Chondrocyte (in vitro differentiated cells): Measurements from ENCODE around the gene RHBDF2. TPM values are rescaled to one million over a fixed set of nuclear protein-coding genes. Genes with fewer than 3 reads are reported as not detected.
"Not testable (repeated sequence)": the region's sequence is repeated elsewhere in the genome, so short reads cannot be mapped to it uniquely, and the experiment has no call there.

ENCODE experiments used
- DNase-seq: peaks from one replicate; pipeline ENCODE4 v3.0.0; 2021; ENCODE audit warnings: mixed read lengths, low spot score
- H3K27ac Mint-ChIP-seq: one replicate; pipeline ENCODE4 v1.8.0; 2021; ENCODE audit warnings: mild to moderate bottlenecking, moderate library complexity, mixed read lengths; ENCODE audit not compliant: unreplicated experiment
- H3K27me3 Mint-ChIP-seq: 2 replicates; pipeline ENCODE4 v1.8.0; 2021; ENCODE audit warnings: low read depth, mixed read lengths
- H3K36me3 Mint-ChIP-seq: 2 replicates; pipeline ENCODE4 v1.8.0; 2021; ENCODE audit warnings: low read depth, mixed read lengths
- H3K4me1 Mint-ChIP-seq: 2 replicates; pipeline ENCODE4 v1.8.0; 2021; ENCODE audit warnings: low read depth, mild to moderate bottlenecking, mixed read lengths
- H3K4me3 Mint-ChIP-seq: one replicate; pipeline ENCODE4 v1.8.0; 2021; ENCODE audit warnings: mild to moderate bottlenecking, moderate library complexity, mixed read lengths; ENCODE audit not compliant: unreplicated experiment
- H3K9me3 Mint-ChIP-seq: 2 replicates; pipeline ENCODE4 v1.8.0; 2021; ENCODE audit warnings: low read depth, mixed read lengths
- CTCF ChIP-seq: fragments of 200-600 bp; sonication (generic); IDR thresholded peaks from 2 replicates; pipeline ENCODE4 v1.5.0; 2021; ENCODE audit warnings: antibody characterized with exemption, mild to moderate bottlenecking, moderate library complexity
- total RNA-seq: library from RNA; stranded (reverse); gene quantifications from 3 replicates; pipeline ENCODE4 v1.2.1, GENCODE V29; 2021

Gene RHBDF2
- total RNA-seq, 1 donor from 2014 or later: 5.4 TPM

- peaks cover 9% of the 10 kb centered on the region for H3K27me3 Mint-ChIP-seq
- no peak for DNase-seq
- no peak overlapping the region for H3K4me3 Mint-ChIP-seq
- no peak for TF ChIP-seq CTCF
- no peaks in the 10 kb centered on the region for H3K36me3 Mint-ChIP-seq
- peaks cover 12% of the 10 kb centered on the region for H3K4me1 Mint-ChIP-seq
- no peak overlapping the region for H3K27ac Mint-ChIP-seq
- H3K9me3 Mint-ChIP-seq: no peaks in the 10 kb centered on the region
Observed at GRCh38 chr17:76513306-76513692, 12.1 kb upstream of the RHBDF2 start.

GRCh38 chr17:76512366-76513305 is 11.4 kb upstream of the RHBDF2 start:
- Mint-ChIP-seq H3K4me3 (no peak overlapping the region), H3K4me1 (peaks cover 12% of the 10 kb centered on the region), H3K9me3 (no peaks in the 10 kb centered on the region), H3K27ac (no peak overlapping the region), H3K36me3 (no peaks in the 10 kb centered on the region), H3K27me3 (peaks cover 16% of the 10 kb centered on the region)
- no peak for DNase-seq
- no peak for TF ChIP-seq CTCF

- no peaks in the 10 kb centered on the region for H3K9me3 Mint-ChIP-seq
- peaks cover 12% of the 10 kb centered on the region for H3K4me1 Mint-ChIP-seq
- TF ChIP-seq CTCF: no peak
- DNase-seq: no peak
- no peak overlapping the region for H3K4me3 Mint-ChIP-seq
- H3K36me3 Mint-ChIP-seq: no peaks in the 10 kb centered on the region
- peaks cover 17% of the 10 kb centered on the region for H3K27me3 Mint-ChIP-seq
- no peak overlapping the region for H3K27ac Mint-ChIP-seq
Observed at GRCh38 chr17:76511668-76512365, 10.6 kb upstream of the RHBDF2 start.

- H3K4me1 Mint-ChIP-seq: peaks cover 12% of the 10 kb centered on the region
- H3K27ac Mint-ChIP-seq: no peak overlapping the region
- no peaks in the 10 kb centered on the region for H3K9me3 Mint-ChIP-seq
- H3K4me3 Mint-ChIP-seq: no peak overlapping the region
- H3K27me3 Mint-ChIP-seq: peaks cover 17% of the 10 kb centered on the region
- DNase-seq: no peak
- TF ChIP-seq CTCF: no peak
- no peaks in the 10 kb centered on the region for H3K36me3 Mint-ChIP-seq
Observed at GRCh38 chr17:76510831-76511244, 9.6 kb upstream of the RHBDF2 start.

- H3K27ac Mint-ChIP-seq, DNase-seq, H3K4me3 Mint-ChIP-seq, H3K9me3 Mint-ChIP-seq, H3K4me1 Mint-ChIP-seq, H3K36me3 Mint-ChIP-seq: not testable (repeated sequence)
- H3K27me3 Mint-ChIP-seq: peaks cover 17% of the 10 kb centered on the region
Observed at GRCh38 chr17:76508472-76509063, 7.3 kb upstream of the RHBDF2 start.
